PC-3 (cell line): ENCODE data around the gene TWIST2.

Experiments
- EZH2 ChIP-seq: fragments of 300-600 bp; sonication (generic); IDR thresholded peaks from one replicate; pipeline ENCODE4 v1.6.1; 2017; ENCODE audit warnings: antibody characterized with exemption, mild to moderate bottlenecking, low read length; ENCODE audit not compliant: unreplicated experiment
- TF ChIP-seq, protein P1 (sequence below): fragments of 300-600 bp; sonication (generic); conservative IDR thresholded peaks from 2 replicates; pipeline ENCODE4 v1.5.1; 2017; ENCODE audit warnings: antibody characterized with exemption, low read depth, mild to moderate bottlenecking, low read length

DNA sequence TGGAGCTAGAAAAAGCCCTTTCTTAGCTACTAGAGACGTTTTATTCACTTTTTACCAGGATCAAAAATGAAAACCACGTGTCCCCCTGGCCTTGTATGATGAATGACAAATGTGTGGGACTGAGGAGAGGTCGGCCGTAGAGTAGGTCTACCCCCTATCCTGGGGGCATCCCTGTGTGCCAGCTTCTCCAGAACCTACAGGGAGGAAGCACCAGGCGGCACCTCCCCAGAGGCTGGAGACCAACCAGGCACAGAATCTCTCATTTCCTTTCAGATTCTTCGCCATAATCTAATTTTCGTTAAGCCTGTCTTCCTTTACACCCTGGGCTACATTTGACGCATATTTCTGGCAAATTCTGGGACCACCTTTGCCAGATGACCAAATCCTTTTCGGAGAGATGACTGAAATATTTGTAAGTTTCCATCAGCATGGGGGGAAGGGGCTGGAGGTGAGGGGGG lies 15.9 kb downstream of the TWIST2 start:
- TF ChIP-seq, protein P1, sequence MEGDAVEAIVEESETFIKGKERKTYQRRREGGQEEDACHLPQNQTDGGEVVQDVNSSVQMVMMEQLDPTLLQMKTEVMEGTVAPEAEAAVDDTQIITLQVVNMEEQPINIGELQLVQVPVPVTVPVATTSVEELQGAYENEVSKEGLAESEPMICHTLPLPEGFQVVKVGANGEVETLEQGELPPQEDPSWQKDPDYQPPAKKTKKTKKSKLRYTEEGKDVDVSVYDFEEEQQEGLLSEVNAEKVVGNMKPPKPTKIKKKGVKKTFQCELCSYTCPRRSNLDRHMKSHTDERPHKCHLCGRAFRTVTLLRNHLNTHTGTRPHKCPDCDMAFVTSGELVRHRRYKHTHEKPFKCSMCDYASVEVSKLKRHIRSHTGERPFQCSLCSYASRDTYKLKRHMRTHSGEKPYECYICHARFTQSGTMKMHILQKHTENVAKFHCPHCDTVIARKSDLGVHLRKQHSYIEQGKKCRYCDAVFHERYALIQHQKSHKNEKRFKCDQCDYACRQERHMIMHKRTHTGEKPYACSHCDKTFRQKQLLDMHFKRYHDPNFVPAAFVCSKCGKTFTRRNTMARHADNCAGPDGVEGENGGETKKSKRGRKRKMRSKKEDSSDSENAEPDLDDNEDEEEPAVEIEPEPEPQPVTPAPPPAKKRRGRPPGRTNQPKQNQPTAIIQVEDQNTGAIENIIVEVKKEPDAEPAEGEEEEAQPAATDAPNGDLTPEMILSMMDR = no peak
- no peak for TF ChIP-seq EZH2
